Cerebellar nuclear complex (tissue), 1 donor: ENCODE measurements around the gene SPATA18.

Experiments
- DNase-seq, 2 experiments: peaks; one replicate each; lab custom pipeline; 2025; lab: John Stamatoyannopoulos, UW

SPATA18 gene, protein sequence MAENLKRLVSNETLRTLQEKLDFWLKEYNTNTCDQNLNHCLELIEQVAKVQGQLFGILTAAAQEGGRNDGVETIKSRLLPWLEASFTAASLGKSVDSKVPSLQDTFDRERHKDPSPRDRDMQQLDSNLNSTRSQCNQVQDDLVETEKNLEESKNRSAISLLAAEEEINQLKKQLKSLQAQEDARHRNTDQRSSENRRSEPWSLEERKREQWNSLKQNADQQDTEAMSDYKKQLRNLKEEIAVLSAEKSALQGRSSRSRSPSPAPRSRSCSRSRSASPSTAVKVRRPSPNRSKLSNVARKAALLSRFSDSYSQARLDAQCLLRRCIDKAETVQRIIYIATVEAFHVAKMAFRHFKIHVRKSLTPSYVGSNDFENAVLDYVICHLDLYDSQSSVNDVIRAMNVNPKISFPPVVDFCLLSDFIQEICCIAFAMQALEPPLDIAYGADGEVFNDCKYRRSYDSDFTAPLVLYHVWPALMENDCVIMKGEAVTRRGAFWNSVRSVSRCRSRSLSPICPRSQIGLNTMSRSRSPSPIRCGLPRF

GRCh38 chr4:52051213-52051614 lies at the start of gene SPATA18:
SPATA18 (plus strand) TSS chr4:52051304; CDS start chr4:52051705, 401 bp downstream.
- no peak for DNase-seq

DNA sequence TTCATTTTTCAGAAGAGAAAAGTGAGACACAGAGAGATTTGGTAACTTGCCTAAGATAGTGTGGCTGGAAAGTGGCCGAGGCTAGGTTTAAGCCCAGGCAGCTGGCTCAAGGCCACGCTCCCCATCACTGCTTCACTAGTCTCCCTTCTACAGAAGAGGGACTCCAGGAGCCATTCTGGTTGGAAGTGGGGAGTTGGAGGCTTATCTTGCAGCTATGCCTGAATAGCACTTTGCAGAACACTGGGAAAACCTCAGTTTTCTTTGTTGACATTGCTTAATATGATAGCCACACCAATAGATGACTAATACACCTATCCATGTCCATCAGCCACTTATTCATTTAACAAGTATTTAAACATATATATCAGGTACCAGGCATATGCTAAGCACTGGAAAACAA lies 49.5 kb upstream of the SPATA18 start:
- DNase-seq = no peak

GRCh38 chr4:52004414-52004813 lies 46.7 kb upstream of the SPATA18 start:
- no peak for DNase-seq

DNA sequence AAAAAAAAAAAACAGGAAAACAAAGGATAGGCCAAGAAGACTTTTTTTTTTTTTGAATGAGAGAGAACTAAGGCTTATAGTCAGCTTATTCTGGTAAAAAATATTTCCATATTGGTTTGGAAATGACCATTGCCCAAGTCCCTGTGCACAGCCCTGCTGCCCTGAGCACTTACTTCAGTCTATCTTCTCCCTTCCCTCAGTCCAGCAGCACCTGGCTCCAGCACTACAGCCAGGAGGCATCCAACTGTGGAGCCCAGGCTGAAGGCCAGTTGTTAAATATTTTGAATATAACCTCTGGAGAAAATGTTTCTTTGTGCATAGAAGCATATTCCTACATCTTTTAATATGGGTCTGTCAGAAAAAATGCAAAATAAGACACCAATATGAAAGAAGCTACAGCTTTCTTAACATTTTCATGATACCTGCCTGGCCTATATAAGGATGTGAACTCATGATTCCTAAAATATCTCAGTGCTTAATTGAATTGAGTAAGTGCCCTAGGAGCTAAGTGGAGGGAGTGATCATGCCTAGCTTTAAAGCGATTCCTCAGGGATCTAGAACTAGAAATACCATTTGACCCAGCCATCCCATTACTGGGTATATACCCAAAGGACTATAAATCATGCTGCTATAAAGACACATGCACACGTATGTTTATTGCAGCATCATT lies 45.4 kb upstream of the SPATA18 start:
- DNase-seq = no peak

- no peak for DNase-seq
Measured at GRCh38 chr4:52006887-52007286, 44.2 kb upstream of the SPATA18 start.

GRCh38 chr4:52010986-52011385 lies 40.1 kb upstream of the SPATA18 start:
- DNase-seq = no peak

DNA sequence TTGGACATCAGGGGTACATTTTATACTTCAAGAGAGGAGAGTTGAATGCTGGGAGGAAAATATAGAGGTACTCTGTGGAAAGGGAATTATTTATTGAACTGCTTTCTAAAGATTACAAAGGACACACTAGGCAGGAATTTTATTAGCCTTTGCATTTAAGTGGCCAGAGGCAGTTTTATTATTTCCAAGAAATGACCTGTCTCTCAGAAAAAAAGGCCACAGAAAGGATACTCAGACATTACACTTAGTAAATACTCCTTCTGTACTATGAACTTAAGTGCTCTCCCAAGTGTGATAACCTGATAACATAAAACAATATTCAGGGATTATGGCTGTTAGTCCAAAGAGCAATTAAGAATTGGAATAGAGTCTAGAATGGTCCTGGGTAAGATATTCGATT lies 38.5 kb upstream of the SPATA18 start:
- DNase-seq = no peak

GRCh38 chr4:52014903-52015302 lies 36.2 kb upstream of the SPATA18 start:
- no peak for DNase-seq

GRCh38 chr4:52015366-52015765 lies 35.7 kb upstream of the SPATA18 start:
- no peak for DNase-seq

GRCh38 chr4:52016981-52017380 lies 34.1 kb upstream of the SPATA18 start:
- no peak for DNase-seq

DNA sequence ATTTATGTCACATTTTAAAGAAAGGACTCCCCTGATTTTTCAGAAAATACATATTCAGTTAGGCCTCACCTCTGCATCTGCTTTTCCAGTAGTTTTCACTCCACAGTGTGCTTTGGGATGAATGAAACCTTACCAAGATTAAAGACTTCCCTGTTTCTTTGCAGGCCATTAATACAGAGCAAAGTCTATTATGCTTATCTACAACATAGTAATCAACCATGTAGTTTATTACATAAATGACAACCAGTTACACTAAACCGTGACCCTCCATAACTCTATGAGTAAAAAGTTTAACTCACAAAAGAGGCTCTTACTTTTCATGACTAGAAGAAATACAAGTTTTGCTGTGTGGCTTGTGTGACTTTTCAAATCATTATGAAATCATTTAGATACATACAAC lies 33.3 kb upstream of the SPATA18 start:
- DNase-seq = no peak

DNA sequence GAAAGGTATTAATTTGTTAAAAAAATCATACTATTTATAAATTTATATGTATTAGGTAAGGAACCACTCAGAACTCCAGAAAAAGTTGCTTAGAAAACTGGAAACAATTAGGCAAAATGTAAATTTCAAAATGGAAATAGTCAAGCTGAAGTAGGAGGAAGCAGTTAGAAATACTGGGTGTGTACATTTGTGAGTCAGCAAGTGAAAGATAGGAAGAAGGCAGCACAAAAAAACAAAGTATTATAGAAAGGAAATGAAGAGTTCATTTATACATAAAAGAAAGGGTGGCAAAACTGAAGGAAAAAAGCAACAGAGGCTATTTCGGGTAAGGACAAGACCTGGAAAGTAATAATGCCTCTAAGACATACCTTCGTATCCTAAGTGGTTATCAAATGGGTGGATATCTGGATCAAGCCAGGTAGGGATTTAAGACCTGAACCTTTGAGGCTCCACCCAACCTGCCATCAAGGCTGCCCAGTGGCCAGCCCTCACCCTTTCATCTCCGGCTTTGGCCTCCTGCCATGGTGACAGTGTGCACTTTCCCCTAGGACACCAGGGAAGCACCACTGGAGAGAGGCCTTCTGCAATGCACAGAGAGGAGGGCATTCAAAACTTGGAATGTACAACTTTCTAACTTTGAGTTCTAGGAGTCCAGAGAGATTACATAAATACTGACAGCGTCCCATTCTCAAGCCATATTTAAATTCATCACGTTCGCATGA lies 31.0 kb upstream of the SPATA18 start, which contains the start of gene LRRC66:
TSS of gene LRRC66 (minus strand) at position 428 of the 722 bp plus-strand sequence. CDS start 2,750 bp downstream, outside the sequence.
- no peak for DNase-seq

GRCh38 chr4:52028970-52029369 lies 22.1 kb upstream of the SPATA18 start:
- no peak for DNase-seq

DNA sequence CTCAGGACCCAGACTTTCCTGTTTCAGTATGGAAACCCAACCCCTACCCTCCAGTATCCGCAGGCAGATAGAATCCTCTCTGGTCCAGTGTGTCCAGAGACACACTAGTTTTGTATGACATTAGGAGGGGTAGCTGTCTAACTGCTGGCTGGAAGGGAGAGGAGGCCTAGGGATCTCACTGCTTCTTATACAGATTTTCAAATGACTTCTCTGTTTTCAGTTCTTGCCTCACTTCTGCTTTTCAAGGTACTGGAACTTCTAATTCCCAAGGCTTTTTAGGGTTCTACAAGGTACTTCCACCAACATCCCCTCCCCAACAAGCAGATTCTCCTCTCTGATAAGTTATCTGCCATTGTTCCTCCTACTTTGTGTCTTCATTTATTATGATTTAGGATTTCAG lies 19.1 kb upstream of the SPATA18 start:
- no peak for DNase-seq

DNA sequence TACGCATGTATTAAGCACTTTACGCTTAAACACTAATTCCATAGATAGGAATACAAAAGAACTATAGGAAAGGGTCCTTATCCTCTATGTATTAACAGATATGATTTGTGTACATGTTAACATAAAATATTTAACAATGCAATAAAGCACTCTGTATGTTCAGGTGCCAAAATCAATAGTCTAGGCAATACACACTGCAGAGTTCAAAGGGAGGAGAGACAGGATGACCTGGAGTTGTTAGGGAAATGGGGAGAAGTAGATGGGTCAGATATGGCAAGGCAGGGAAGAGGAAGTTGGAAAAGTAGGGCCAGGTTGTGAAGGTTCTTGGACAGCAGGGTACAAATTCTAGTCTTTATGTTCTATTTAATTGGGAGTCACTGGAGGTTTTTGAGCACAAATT lies 15.9 kb upstream of the SPATA18 start:
- DNase-seq = no peak

GRCh38 chr4:52036886-52037530 lies 14.1 kb upstream of the SPATA18 start:
- no peak for DNase-seq

- DNase-seq = no peak
Measured at GRCh38 chr4:52037689-52038102, 13.4 kb upstream of the SPATA18 start.

DNA sequence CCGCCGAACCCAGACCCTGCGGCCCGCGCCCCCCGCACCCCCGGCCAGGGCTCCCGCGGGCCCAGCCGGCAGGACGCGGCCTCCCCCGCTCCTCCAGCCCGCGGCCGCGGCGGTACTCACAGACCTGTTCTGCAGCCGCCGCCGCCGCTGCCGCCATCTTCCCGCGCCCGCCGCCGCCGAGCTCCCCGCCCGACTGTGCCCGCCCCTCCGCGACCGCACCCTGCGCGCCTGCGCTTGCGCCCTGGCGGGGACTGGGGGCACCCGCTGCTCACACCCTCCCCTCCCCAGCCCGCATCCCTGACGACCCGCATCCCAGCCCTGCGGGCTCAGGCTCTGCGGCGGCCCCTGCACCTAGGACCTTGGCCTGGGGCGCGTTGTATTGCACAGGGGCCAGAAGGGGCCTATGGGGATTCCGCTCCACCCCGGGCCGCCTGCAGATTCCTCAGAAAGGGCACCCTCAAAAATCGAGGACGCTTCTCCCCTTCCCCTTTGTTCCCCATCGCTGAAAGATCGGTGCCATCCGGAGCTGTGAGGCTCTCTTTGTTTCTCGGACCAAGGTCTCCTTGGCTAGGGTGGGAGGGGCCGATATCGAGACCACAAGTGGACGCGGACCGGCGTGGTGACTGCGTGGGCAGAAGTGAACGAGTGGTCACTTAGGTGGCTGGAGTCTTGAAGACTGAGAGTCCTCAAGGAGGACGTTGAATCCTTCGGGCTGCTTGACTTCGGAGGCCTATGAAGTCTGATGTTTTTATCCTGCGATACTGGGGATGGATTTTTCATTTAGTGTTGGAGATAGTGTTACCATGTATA lies 12.8 kb upstream of the SPATA18 start, which contains the start of gene SGCB:
TSS of gene SGCB (minus strand) at position 197 of the 810 bp plus-strand sequence. CDS start at position 157, 40 bp downstream.
- DNase-seq = peak in 1 of 2 experiments; percentile 26

DNA sequence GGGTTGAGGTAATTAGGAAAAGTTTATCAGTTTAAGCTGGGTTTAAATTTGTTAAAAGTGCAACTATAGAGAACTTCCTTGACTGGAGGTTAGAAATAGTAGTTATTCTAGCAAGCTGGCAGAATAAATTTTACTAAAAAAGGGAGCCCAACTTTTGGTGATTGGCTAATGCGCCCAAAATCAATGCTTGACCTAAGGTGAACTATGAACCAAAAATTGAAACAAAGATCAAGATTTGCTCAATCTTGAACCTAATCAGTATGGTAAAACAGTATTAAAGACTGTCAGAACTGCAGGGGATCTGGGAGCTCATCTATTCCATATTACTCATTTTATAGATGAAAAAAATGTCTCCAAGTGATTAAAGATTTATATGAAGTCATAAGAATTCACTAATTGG lies 6.1 kb upstream of the SPATA18 start:
- DNase-seq = no peak

GRCh38 chr4:52049266-52049665 lies 1.8 kb upstream of the SPATA18 start:
- DNase-seq = no peak
